H1 (cell line): Measurements from ENCODE around the gene ADCK2. TPM values are rescaled to one million over a fixed set of nuclear protein-coding genes. Genes with fewer than 3 reads are reported as not detected.

Experiments
- CHD7 ChIP-seq: fragments of 300-600 bp; sonication (generic); IDR thresholded peaks from 2 replicates; pipeline ENCODE4 v1.7.1; 2012; ENCODE audit warnings: low read length, moderate library complexity, mild to moderate bottlenecking, inconsistent platforms; ENCODE audit not compliant: insufficient replicate concordance
- POU5F1 ChIP-seq: IDR thresholded peaks from 2 replicates; pipeline ENCODE4 v1.6.1; 2011; ENCODE audit warnings: low read depth, mild to moderate bottlenecking, low read length, moderate library complexity
- SUZ12 ChIP-seq: fragments of 200-600 bp; sonication (generic); IDR thresholded peaks from 2 replicates; pipeline ENCODE4 v1.6.1; 2012; ENCODE audit warnings: mild to moderate bottlenecking, inconsistent platforms, low read length, moderate library complexity, mixed read lengths
- polyA plus RNA-seq, 7 experiments: library from polyadenylated mRNA; depleted of rRNA in 3 of 7; stranded (reverse) in 5 of 7; unstranded in 2 of 7; fragments of >200 nt in 5 of 7; fragments of 200-250 nt in 2 of 7; gene quantifications; 1 replicate in 5 of 7; 2 replicates in 1 of 7; 4 replicates in 1 of 7; pipeline versions ENCODE4 v1.2.1 to v1.2.3, GENCODE V29; 2011 to 2013; ENCODE audit warnings: missing spikeins in 2 of 7, mixed read lengths in 2 of 7
- total RNA-seq: library from RNA; stranded (reverse); fragmentation: NEBNext Ultra II Directional; extraction: Animal tissue kit (Norgen Biotek cat#: 25700); gene quantifications from 2 replicates; pipeline ENCODE4 v1.2.1, GENCODE V29; 2021

The ADCK2 gene
- total and polyA plus RNA-seq, 2 of the 8 experiments (the other 6 are each of a cell fraction or from before 2014, with no cell fraction given) = 6.9 to 11.7 TPM

- no peak for TF ChIP-seq CHD7
- no peak for TF ChIP-seq POU5F1
- no peak for TF ChIP-seq SUZ12
Measured at GRCh38 chr7:140670343-140670935, 2.3 kb upstream of the ADCK2 start (continued).
